DND-41 (cell line): Measurements from ENCODE around the gene ACBD6.

Experiments
- EZH2 ChIP-seq: IDR thresholded peaks from 3 replicates; pipeline ENCODE4 v1.6.1; 2012; ENCODE audit warnings: borderline replicate concordance, low read depth, mild to moderate bottlenecking, moderate library complexity, low read length, inconsistent platforms; ENCODE audit not compliant: severe bottlenecking
- TF ChIP-seq, protein P1 (sequence below): IDR thresholded peaks from 2 replicates; pipeline ENCODE4 v1.5.1; 2012; ENCODE audit warnings: borderline replicate concordance, low read length, moderate library complexity, mild to moderate bottlenecking; ENCODE audit not compliant: poor library complexity, severe bottlenecking; ENCODE audit errors: extremely low read depth

DNA sequence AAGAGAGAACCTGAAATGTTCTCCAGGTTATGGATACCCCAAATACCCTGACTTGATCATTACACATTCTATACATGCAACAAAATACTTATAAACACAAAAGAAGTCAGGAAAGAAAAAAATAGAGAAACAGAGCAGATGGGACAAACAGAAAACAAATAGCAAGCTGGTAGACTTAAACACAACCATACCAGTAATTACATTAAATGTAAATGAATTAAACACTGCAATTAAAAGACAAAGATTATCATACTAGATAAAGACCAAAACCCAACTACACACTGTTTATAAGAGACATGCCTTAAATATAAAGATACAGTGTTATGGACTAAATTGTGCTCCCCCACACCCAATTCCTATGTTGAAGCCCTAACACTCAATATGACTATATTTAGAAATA, 117.2 kb downstream of the ACBD6 start:
- TF ChIP-seq, protein P1, sequence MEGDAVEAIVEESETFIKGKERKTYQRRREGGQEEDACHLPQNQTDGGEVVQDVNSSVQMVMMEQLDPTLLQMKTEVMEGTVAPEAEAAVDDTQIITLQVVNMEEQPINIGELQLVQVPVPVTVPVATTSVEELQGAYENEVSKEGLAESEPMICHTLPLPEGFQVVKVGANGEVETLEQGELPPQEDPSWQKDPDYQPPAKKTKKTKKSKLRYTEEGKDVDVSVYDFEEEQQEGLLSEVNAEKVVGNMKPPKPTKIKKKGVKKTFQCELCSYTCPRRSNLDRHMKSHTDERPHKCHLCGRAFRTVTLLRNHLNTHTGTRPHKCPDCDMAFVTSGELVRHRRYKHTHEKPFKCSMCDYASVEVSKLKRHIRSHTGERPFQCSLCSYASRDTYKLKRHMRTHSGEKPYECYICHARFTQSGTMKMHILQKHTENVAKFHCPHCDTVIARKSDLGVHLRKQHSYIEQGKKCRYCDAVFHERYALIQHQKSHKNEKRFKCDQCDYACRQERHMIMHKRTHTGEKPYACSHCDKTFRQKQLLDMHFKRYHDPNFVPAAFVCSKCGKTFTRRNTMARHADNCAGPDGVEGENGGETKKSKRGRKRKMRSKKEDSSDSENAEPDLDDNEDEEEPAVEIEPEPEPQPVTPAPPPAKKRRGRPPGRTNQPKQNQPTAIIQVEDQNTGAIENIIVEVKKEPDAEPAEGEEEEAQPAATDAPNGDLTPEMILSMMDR, result no peak
- no peak for TF ChIP-seq EZH2
